ENCODE results near the gene PDE4A. TPM values are rescaled to one million over a fixed set of nuclear protein-coding genes. Genes with fewer than 3 reads are reported as not detected.
"Not testable (repeated sequence)": the region's sequence is repeated elsewhere in the genome, so short reads cannot be mapped to it uniquely, and the experiment has no call there.

PDE4A gene
- polyA plus RNA-seq, 2 of the 4 experiments (the other 2 are of a cell fraction): 1.2 to 3.7 TPM

GRCh38 chr19:10380313-10381102 is 39.8 kb upstream of the PDE4A start, which contains the start of gene TYK2 (continued):
- 0 out of 2 replicates have a peak, but pooled peaks have one; percentile 42 for TF ChIP-seq HOXB13 (CRISPR knock-in tag; IDR thresholded peaks at IDR 0.05; ENCODE audit: low read depth)
- TF ChIP-seq BCL3 (IDR thresholded peaks at IDR 0.05): peak; percentile 52; the same call in 1 of the 3 replicates
- TF ChIP-seq ZSCAN20 (CRISPR knock-in tag; IDR thresholded peaks at IDR 0.05): no peak
- TF ChIP-seq E2F6 (IDR thresholded peaks at IDR 0.05; ENCODE audit: borderline replicate concordance, low read depth): peak; percentile 89
- TF ChIP-seq SREBF2 (IDR thresholded peaks at IDR 0.05): peak; percentile 19; the same call in 1 of the 2 replicates
- TF ChIP-seq POLR2AphosphoS2 (conservative IDR thresholded peaks at IDR 0.05; ENCODE audit: low read length): no peak

- CTCF ChIA-PET: interaction anchor here (0.6 to 6.1 kb wide), 7 partner anchors 9 to 342 kb away, joined by 3 to 31 read pairs (median 4); partner anchors contain the start of gene ICAM1
- 91% methylated on average over 8 of the region's 8 CpGs for WGBS (ENCODE audit: missing lambda C conversion rate)
Observed at GRCh38 chr19:10383223-10383499, 37.2 kb upstream of the PDE4A start.

GRCh38 chr19:10384580-10384979 is 35.8 kb upstream of the PDE4A start:
- no peaks in the 10 kb centered on the region for H3K9me3 ChIP-seq
- ATAC-seq: no peak
- TF ChIP-seq FOSB (CRISPR knock-in tag; IDR thresholded peaks at IDR 0.05): no peak
- TF ChIP-seq HOXB13 (CRISPR knock-in tag; IDR thresholded peaks at IDR 0.05; ENCODE audit: low read depth): no peak
- TF ChIP-seq NFE2L2 (conservative IDR thresholded peaks at IDR 0.05; ENCODE audit: low read length): no peak
- no peak for TF ChIP-seq EHF (CRISPR knock-in tag; IDR thresholded peaks at IDR 0.05)
- no peak for TF ChIP-seq PHF8 (IDR thresholded peaks at IDR 0.05; ENCODE audit: borderline replicate concordance, low read depth)
- no peak for TF ChIP-seq ZSCAN20 (CRISPR knock-in tag; IDR thresholded peaks at IDR 0.05)
- TF ChIP-seq ELK1 (IDR thresholded peaks at IDR 0.05; ENCODE audit: low read depth, low read length): no peak
- no peak for TF ChIP-seq JUNB (IDR thresholded peaks at IDR 0.05)
- no peak for TF ChIP-seq NPAS2 (CRISPR knock-in tag; IDR thresholded peaks at IDR 0.05; ENCODE audit: borderline replicate concordance)
- TF ChIP-seq FOSL2 (IDR thresholded peaks at IDR 0.05): no peak
- TF ChIP-seq FOSL2 (CRISPR knock-in tag; IDR thresholded peaks at IDR 0.05): no peak
- no peak for TF ChIP-seq REST (IDR thresholded peaks at IDR 0.05)
- H3K4me2 ChIP-seq: no peak overlapping the region
- no peak overlapping the region for H3K27ac ChIP-seq
- WGBS (ENCODE audit: missing lambda C conversion rate): 75% methylated on average over 9 of the region's 9 CpGs
- POLR2A ChIA-PET: no interaction called here
- peaks cover 6% of the 10 kb centered on the region; the same call in 1 of the 3 replicates for H3K4me1 ChIP-seq
- no peak overlapping the region for H3K4me3 ChIP-seq
- CTCF ChIA-PET: interaction anchor here (1.1 to 5.4 kb wide), 3 partner anchors 17 to 125 kb away, joined by 3 to 77 read pairs (median 3); no protein-coding TSS in a partner anchor
- no peak for DNase-seq (ENCODE audit: low read depth in 1 of 2, low spot score in 1 of 2)
- FAIRE-seq: no peak

More at GRCh38 chr19:10383223-10383499, 37.2 kb upstream of the PDE4A start:
- POLR2A ChIA-PET; H3K4me2 ChIP-seq; H3K4me1 ChIP-seq; FAIRE-seq; H3K27ac ChIP-seq; ATAC-seq; DNase-seq (ENCODE audit: low read depth in 1 of 2, low spot score in 1 of 2); H3K4me3 ChIP-seq; H3K9me3 ChIP-seq: not testable (repeated sequence)

All from A549 (cell line).